ENCODE data around the gene TMEM225B.
"Not testable (repeated sequence)": the region's sequence is repeated elsewhere in the genome, so short reads cannot be mapped to it uniquely, and the experiment has no call there.

DNA sequence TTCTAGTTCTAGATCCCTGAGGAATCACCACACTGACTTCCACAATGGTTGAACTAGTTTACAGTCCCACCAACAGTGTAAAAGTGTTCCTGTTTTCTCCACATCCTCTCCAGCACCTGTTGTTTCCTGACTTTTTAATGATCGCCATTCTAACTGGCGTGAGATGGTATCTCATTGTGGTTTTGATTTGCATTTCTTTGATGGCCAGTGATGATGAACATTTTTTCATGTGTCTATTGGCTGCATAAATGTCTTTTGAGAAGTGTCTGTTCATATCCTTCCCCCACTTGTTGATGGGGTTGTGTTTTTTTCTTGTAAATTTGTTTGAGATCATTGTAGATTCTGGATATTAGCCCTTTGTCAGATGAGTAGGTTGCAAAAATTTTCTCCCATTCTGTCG, 56.6 kb downstream of the TMEM225B start:
- not testable (repeated sequence) for TF ChIP-seq POLR2AphosphoS5, TCF7L2 (IDR thresholded peaks at IDR 0.05; ENCODE audit: low read depth, low read length)
- TF ChIP-seq, protein P1, sequence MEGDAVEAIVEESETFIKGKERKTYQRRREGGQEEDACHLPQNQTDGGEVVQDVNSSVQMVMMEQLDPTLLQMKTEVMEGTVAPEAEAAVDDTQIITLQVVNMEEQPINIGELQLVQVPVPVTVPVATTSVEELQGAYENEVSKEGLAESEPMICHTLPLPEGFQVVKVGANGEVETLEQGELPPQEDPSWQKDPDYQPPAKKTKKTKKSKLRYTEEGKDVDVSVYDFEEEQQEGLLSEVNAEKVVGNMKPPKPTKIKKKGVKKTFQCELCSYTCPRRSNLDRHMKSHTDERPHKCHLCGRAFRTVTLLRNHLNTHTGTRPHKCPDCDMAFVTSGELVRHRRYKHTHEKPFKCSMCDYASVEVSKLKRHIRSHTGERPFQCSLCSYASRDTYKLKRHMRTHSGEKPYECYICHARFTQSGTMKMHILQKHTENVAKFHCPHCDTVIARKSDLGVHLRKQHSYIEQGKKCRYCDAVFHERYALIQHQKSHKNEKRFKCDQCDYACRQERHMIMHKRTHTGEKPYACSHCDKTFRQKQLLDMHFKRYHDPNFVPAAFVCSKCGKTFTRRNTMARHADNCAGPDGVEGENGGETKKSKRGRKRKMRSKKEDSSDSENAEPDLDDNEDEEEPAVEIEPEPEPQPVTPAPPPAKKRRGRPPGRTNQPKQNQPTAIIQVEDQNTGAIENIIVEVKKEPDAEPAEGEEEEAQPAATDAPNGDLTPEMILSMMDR (IDR thresholded peaks at IDR 0.05) = not testable (repeated sequence)

Data from Panc1 (cell line).